GM21447 (cell line): Measurements from ENCODE around the gene TRMT2B.
A peak's percentile ranks its signal among the peaks of the same experiment; 100 is the strongest.
"Not testable (repeated sequence)": the region's sequence is repeated elsewhere in the genome, so short reads cannot be mapped to it uniquely, and the experiment has no call there.

Experiments
- ATAC-seq: cut with Tn5 transposase; IDR thresholded peaks from one replicate; pipeline ENCODE4 v1.9.1; 2021; ENCODE audit not compliant: unreplicated experiment

The TRMT2B gene

GRCh38 chrX:101051549-101052302 lies at the start of gene TRMT2B:
Gene TRMT2B, minus strand, starts transcription at chrX:101052111. Its CDS starts 9,822 bp downstream, at chrX:101042289.
- peak; percentile 94 for ATAC-seq

DNA sequence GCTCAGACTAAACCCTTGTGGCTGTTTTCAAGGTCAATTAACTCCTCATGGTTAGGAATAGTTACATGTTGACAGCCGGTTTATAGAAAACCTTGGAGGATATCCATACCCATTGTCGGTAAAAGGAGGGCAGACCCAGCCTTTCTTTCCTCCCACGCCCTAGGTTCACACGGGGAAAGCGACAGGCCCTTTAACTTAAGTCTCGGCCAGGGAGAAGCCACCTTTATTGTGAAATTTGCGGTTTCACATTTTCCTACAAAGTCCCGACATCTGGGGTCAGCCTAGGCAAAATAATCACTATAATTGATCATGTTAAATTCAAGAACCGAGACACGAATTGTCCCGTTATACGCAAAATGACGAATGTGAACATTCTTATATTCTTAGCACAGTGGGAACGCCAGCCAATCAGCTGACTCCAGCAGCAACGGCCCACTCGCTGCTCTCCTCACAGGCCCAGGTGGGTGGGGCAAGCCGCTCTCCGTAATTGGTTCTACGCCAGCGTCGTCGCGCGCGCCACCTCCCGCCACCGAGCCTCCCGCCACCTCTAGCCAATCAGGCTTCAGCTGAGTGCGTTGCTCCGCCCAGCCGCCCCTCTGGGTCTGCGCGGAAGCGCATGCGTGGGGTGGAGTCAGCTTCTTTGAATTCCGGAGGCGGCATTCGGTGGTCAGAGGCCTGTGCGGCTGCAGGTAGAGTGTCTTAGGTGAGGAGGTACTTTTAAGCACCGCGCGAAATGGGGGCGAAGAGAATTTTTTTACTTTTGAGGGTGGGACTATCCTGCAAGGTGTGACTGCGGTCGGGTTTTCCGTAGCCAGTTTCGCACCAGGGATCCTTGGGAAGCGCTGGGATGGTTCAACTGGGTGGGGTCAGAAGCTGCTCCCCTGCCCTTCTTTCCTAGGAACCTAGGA lies 45.9 kb upstream of the TRMT2B start, which contains the start of gene CENPI:
Gene CENPI, plus strand, starts transcription at position 659 of the 908 bp plus-strand sequence. CDS start 2,867 bp downstream, outside the sequence.
- peak; percentile 98 for ATAC-seq

- no peak for ATAC-seq
Measured at GRCh38 chrX:101091817-101092216, 39.9 kb upstream of the TRMT2B start.

- ATAC-seq, result no peak
Measured at GRCh38 chrX:101081231-101081630, 29.3 kb upstream of the TRMT2B start.

DNA sequence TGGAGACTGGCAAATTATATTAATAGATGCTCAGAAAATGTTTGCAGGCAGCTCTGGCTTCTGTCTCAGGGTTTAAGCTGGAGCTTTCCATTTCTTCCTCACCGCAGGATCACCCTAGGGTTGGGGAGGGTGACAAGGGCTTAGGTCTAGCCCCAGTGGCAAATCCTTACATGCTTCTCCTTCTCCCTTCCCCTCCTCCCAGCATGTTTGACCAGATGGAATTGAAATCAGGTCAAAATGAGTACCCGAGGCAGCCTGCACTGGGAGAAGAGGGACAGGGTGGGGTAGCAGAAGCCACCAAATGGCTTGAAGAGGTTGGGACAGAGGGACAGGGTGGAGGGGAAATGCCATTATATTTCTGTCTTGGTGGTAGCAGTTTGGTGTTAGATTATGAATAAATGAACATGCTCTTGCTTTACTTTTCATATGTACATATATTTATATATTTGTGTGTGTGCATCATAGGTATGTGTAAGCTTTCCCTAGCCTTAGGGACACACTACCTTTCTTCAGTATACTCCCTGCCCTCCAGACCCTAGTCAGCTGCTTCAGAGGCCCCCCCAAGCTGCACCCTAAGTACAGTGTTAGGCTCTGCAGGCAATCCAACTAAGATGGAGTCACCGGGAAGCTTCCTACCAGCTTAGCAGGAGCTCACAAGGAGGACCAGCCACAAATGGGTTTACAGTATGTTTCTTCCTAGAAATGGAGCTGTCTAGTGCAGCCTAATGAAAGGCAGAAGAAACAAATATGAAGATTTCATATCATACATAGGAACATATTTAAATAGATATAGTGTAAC lies 28.6 kb upstream of the TRMT2B start:
- no peak for ATAC-seq

GRCh38 chrX:101079736-101080270 lies 27.9 kb upstream of the TRMT2B start:
- no peak for ATAC-seq

DNA sequence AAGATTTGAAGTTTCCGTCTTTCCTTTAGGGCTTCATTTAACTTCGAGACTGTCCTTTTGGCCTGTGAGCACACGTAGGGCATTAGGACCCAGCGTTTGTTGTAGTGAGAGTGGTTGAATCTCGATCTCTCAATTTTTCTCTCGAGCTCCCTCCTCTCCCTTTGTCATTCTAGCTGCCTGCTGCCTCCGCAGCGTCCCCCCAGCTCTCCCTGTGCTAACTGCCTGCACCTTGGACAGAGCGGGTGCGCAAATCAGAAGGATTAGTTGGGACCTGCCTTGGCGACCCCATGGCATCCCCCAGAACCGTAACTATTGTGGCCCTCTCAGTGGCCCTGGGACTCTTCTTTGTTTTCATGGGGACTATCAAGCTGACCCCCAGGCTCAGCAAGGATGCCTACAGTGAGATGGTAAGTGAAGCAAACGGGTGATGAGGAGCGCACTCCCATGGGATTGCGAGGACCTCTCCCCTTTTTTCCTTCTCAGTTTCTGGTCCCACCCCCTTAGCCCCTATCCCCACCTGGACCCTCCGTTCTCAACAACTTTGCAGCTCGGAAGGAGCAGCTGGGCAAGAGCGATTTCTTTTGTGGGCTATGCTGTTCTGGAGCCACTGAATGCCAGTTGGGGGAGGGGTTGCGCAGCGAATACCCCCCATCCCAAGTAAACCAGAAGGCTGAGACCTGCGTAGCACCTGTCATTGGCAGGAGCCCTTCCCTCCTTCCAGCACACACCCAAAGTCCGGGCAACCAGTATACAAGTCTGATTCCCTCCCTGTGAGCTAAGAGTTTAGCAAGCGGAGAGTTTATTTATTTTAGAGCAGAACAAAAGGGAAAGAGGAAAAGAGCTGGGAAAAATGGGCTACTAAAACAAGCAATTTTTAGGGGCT lies 27.0 kb upstream of the TRMT2B start, which contains the start of gene TMEM35A:
Gene TMEM35A, plus strand, starts transcription at position 164 of the 883 bp plus-strand sequence. Its CDS starts 124 bp downstream, at position 288.
- ATAC-seq, result no peak

DNA sequence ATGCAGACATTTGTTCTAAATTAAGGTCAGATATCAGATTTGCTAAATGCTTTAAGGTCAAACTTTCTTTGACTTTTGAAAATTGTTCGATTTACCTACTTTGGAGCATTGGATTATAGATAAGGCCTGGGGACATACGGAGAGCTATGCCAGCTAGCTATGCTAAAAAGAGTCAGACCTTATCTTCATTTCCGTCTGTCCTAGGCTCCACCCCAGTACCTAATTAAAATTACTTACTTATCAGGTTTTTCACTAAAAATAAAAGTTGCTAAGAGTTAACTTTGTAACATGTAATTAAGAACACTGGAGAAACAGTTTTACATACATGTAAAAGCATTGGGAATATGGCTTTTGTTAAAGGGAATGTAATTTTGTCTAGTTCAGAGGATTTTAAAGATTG lies 19.7 kb upstream of the TRMT2B start:
- no peak for ATAC-seq

DNA sequence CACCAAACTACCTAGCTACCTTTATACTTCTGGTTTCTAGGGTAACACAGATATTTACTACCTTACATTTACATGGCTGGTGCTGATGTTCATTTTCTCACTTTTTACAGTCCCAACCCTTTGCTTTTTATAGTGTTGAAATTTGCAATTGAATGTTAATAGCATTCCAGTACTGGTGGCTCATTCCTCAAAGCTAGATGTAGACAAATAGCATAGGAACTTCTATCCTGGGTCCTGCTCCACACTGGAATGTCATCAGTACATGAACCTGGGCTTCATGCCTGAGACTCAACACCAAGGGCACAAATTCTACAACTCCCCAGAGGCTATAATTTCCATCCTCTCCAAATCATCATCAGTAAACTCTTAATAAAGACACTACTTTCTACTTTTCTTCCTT lies 10.3 kb upstream of the TRMT2B start:
- no peak for ATAC-seq

DNA sequence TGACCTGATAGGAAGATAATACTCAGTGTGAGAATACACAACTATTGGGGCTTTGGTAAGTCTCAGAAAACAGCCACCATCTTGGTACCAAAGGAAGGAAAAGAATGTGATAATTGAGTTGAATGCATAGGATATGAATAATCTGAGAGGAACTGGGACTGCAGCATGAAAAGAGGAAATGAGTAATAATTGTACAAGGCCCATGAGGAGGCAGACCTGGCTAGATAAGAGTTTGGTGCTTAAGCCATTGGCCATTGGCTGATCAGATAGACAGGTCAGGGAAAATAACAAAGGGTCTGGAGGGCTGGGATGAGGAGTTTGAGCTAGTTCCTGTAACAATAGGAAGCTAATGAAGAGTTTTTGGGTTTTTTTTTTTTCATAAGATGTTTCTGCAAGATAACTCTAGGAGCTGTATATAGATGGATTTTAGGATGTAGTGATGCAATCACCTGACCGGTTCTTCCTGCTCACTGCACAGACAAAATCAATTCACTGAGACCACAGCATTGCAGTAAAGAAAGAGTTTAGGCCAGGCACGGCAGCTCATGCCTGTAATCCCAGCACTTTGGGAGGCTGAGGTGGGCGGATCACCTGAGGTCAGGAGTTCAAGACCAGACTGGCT lies 5.3 kb upstream of the TRMT2B start:
- ATAC-seq, result peak; percentile 93

DNA sequence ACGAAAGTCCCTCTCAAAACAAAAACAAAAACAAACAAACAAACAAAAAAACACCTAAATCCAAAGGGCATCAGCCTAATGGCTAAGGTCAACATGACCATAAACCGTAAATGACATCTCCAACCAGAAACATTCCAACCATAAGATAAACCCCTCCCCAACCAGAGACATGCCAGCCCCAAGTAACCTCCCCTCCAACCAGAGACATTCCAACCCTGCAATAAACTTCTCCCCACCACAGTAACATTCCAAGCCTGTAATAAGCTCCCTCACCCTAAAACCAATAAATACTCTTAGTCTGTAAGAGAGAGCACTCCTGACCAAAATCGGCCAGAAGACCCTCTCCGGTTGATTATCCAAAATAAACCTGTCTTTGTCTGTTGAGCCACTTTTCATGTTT lies 4.6 kb upstream of the TRMT2B start:
- not testable (repeated sequence) for ATAC-seq

DNA sequence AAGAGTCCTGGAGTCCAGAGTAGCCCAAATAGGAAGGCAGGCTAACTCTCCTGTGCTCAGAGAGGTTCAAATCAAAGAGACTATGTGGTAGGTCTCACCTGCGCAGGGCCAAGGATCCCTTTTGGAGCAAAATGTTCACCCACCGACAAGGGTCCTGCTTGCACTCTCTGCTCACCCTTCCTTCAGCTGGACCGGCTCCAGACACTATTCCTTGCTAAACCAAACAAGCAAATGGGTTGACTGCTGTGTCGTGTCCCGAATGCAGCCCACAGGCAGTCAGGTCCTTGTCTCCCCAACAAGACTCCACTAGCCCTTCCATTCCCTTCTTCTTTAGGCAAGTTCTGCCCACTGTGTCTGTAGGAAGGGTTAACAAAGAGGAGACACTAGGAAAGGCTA lies 760 bp downstream of the TRMT2B start:
- peak; percentile 2 for ATAC-seq

- no peak for ATAC-seq
Measured at GRCh38 chrX:101040197-101040596, 11.7 kb downstream of the TRMT2B start.

DNA sequence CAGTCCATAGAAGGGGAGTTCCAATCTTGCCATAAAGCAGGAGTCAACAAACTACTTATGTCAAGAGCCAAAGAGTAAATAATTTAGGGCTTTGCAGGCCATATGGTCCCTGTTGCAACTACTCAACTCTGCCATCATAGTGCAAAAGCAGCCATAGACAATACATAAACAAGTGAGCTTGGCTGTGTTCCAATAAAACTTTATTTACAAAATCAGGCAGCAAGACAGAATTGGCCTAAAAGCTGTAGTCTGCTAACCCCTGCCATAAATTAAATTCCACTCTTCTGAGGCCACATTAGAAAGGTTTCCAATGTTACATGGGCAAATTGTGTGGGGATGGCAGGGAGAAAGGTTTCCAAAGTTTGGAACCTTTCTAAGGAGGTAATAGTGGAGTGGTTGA lies 14.7 kb downstream of the TRMT2B start:
- ATAC-seq, result no peak

DNA sequence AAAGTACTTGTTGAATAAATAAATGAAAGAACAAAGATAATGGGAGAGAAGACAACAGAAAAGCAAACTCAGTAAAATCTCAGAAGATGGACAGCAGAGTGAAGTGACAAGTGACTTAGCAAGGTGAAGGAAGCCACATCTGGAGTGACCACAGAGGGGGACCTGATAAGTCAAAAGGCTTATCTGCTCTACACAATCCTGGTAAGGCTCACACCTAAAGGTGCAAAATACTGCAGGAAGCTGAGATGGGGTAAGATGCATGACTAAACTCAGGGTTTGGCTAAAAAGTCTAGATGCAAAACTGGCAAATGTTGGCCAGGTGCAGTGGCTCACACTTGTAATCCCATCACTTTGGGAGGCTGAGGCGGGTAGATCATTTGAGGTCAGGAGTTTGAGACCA lies 22.2 kb downstream of the TRMT2B start:
- ATAC-seq, result no peak

GRCh38 chrX:101028562-101028961 lies 23.3 kb downstream of the TRMT2B start:
- no peak for ATAC-seq

GRCh38 chrX:101025126-101025525 lies 26.8 kb downstream of the TRMT2B start:
- no peak for ATAC-seq

- ATAC-seq, result no peak
Measured at GRCh38 chrX:101022020-101022419, 29.9 kb downstream of the TRMT2B start.

DNA sequence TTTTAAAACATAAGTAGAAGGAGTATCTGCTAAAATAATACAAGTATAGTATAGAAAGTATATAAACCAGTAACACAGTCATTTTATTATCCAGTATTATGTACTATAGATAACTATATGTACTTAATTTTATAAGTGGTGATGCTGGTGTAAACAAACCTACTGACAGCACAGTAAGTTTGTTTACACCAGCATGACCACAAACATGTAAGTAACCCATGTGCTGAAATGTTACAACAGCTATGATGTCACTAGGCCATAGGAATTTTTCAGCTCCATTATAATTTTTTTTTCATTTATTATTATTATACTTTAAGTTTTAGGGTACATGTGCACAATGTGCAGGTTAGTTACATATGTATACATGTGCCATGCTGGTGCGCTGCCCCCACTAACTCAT lies 39.9 kb downstream of the TRMT2B start:
- not testable (repeated sequence) for ATAC-seq
